GM12873 (cell line): ENCODE results near the gene EN2.

Source experiments
- TF ChIP-seq, protein P1 (sequence below): IDR thresholded peaks from 2 replicates; pipeline ENCODE4 v1.5.1; 2012; ENCODE audit warnings: low read depth, mild to moderate bottlenecking, moderate library complexity, low read length, control low read depth; ENCODE audit not compliant: insufficient read depth; ENCODE audit errors: missing control alignments

EN2 gene

DNA sequence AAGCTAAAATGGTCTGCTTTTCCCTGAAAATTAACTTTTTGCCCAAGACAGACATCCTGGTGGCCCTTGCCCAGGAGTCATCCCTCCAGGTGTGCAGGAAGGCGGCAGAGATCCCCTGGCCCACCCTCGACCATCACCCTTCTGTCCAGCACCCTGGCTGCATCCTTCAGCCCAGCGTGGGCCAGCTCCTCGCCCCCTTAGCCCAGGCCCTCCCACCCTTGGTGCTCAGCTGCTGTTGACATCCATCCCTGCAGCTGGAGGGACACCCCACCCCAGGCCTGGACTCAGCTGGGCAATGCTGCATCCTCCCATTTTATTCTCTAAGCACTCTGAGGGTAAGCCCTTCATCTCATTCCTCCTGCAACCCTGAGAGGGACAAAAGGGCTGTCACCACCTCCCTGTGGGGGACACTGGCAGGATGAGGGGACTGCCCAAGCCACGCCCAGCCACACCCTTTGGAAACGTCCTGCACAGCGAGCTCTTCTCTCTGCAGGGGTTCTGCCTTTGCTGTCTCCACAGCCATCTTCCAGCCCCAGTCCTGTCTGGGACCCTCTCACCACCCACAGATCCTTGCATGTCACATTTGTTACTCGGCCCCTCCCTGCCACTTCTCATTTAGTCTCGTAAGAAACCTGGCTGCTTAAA is 30.7 kb downstream of the EN2 start:
- TF ChIP-seq, protein P1, sequence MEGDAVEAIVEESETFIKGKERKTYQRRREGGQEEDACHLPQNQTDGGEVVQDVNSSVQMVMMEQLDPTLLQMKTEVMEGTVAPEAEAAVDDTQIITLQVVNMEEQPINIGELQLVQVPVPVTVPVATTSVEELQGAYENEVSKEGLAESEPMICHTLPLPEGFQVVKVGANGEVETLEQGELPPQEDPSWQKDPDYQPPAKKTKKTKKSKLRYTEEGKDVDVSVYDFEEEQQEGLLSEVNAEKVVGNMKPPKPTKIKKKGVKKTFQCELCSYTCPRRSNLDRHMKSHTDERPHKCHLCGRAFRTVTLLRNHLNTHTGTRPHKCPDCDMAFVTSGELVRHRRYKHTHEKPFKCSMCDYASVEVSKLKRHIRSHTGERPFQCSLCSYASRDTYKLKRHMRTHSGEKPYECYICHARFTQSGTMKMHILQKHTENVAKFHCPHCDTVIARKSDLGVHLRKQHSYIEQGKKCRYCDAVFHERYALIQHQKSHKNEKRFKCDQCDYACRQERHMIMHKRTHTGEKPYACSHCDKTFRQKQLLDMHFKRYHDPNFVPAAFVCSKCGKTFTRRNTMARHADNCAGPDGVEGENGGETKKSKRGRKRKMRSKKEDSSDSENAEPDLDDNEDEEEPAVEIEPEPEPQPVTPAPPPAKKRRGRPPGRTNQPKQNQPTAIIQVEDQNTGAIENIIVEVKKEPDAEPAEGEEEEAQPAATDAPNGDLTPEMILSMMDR: no peak

DNA sequence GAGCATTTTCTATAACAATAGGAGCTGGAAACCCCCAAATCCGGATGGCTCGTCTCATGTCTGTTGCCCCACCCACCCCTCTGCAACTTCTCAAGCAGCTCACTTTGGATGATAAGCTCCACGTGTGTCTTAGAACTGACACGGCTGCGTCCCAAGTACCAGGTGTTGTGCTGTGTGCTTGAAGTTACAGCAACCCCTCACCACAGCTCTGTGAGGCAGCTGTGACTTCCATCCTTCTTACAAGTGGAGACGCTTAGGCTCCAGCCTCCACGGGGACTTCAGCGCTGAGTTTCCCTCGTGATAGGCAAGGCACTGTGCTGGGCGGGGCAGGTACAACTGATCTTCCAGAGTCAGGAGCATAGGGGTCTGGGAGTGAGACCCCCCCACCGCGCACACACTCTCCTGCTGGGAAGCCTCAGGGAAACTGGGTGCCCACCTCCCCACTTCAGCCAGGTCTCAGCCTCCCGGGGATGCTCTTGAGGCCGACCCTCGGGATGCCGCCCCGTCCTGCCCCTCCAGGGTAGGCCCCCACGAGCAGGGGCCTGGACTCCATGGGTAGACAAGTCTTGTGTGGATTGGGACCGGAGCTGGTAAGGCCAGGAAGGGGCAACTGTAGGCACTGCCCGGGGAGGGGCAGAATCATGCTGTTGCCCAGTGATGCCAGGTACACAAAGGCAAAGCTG is 31.4 kb downstream of the EN2 start:
- TF ChIP-seq, protein P1: no peak

DNA sequence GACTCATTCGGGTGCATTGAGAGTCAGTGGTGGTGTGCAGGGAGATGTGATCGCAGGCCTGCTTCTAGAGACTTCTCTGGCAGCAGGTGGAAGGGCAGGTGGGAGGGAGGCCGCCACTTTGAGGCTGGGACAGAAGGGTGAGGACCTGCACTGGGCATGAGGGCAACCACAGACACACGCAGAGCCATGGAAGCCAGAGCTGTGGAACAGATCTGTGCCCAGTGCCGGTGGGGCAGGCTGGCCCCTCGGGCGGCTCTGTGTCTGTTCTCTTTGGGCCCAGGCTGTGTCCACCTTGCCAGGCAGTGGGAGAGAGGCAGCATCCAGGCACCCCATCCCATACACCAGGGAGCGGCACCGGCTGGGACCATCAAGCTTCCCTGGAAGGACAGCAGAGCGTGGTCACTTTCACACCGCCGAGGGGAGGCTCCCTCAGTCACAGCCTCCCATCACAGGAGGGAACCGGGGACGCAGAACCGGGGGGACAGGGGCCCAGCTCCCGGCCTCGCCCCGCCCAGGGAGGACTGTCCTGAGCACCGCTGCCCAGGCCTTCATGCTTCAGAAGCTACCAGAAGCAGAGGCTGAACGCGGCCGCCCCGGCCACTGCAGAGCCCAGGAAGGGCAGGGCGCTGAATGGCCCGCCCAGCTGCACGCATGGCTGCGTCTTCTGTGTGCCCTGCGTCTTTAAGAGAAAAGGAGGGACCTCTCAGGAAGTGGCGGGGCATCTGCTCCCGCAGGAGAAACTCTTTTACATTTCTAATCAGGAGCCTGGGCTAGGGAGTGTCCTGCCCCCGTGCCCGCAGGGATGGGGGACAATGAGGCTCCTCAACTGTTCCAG is 32.1 kb downstream of the EN2 start:
- TF ChIP-seq, protein P1: no peak

DNA sequence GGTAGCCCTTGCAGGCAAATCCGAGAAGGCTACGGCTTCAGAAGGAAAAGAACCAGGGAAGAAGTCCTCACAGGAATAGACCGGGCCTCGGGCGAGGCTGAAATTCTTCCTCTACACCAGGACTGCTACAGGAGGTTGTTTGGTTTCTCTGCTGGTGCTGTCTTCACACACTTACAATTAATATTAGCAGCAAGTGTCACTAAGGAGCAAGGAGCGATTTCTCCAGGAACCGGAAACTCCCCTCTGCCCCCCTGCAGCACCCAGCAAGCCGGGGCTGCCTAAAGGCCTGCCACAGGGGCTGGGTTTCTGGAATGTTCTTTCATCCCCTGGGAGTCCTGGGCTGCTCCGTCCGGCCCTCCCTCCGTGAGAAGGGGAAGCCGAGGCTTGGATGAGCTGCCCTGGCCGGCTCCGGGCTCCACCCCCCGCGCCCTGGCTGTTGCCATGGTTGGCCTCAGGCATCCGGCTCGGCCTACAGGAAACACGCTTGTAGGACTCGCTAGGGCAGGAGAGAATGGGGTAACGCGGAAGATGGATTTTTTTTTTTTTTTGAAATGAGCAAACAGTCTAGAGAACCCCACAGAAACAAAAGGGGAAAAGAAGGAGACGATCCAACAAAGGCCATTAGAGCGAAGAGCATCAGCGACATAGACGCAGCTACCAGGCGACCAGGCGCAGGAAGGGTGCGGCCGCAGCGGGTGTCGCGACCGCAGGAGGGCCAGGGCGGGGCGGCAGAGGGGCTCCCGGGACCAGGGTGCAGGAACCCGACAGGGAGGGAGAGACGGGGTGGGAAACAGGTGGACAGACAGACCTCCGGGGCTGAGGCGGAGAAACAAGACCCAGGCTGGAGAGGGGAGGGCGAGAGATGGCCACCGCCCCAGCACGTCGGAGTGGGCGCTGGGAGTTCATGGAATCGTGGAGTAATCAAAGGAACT is 33.0 kb downstream of the EN2 start:
- TF ChIP-seq, protein P1: no peak

DNA sequence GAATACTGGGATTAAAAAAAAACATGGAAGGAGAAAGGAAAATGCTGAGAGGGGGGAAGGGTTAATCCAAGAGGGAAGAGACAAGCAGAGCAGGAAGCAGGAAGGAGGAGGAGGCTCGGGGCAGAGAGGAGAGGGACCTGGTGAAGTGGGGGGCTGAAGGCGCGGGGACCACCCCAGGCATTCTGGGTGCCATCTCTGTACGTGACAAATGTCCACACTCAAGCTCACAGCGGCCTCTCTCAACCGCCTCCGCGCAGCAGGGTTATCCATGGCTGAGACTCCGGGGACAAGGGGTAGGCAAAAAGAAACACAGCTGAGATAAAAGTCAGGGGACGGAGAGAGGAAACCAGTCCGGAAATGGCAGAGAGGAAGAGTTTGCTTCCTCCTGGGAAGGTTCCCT is 33.9 kb downstream of the EN2 start:
- TF ChIP-seq, protein P1: no peak

DNA sequence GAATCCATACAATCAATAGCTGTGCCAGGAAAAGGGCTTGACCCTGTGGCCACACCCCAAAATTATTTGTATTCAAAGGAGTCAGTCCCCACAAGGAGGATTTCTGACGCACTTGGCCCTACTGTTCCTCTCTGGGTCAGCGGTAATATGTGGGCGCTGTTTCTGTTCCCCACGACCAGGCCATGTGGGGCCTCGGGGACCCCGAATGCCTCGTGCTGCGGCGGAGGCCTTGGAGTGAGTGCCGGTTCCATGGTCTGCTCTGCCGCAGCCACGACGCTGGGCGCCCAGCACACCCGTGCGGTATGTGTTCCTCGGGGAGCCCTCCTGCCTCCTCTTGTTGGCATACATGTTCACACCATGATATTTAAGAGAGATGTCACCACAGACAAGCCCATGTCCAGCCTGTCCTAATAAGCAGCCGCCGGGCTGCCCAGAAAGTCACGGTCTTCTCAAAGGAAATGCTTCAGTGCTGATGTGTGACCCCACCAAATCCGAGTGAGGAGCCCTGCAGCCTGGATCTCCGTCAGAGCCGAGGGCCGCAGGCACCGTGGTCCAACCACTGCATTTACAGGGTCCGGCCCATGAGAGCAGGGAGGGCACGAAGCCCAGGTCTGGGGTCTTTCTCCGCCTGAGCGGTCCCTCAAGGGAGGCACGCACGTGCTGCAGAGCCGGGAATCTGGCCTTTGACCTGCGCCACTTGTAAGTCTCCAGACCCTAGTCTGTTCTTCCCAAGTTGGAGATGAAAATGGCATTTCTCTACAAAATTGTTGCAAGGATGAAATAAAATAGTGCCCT is 36.0 kb downstream of the EN2 start:
- TF ChIP-seq, protein P1: no peak
